NCI-H146 treated with DMSO at 0.1 percent for 48 hours (cell line): ENCODE measurements around the gene RHBDF1.

ENCODE experiments used
- DNase-seq: peaks from one replicate; lab custom pipeline; 2025; ENCODE audit not compliant: unreplicated experiment; lab: John Stamatoyannopoulos, UW

Gene RHBDF1, protein sequence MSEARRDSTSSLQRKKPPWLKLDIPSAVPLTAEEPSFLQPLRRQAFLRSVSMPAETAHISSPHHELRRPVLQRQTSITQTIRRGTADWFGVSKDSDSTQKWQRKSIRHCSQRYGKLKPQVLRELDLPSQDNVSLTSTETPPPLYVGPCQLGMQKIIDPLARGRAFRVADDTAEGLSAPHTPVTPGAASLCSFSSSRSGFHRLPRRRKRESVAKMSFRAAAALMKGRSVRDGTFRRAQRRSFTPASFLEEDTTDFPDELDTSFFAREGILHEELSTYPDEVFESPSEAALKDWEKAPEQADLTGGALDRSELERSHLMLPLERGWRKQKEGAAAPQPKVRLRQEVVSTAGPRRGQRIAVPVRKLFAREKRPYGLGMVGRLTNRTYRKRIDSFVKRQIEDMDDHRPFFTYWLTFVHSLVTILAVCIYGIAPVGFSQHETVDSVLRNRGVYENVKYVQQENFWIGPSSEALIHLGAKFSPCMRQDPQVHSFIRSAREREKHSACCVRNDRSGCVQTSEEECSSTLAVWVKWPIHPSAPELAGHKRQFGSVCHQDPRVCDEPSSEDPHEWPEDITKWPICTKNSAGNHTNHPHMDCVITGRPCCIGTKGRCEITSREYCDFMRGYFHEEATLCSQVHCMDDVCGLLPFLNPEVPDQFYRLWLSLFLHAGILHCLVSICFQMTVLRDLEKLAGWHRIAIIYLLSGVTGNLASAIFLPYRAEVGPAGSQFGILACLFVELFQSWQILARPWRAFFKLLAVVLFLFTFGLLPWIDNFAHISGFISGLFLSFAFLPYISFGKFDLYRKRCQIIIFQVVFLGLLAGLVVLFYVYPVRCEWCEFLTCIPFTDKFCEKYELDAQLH

DNA sequence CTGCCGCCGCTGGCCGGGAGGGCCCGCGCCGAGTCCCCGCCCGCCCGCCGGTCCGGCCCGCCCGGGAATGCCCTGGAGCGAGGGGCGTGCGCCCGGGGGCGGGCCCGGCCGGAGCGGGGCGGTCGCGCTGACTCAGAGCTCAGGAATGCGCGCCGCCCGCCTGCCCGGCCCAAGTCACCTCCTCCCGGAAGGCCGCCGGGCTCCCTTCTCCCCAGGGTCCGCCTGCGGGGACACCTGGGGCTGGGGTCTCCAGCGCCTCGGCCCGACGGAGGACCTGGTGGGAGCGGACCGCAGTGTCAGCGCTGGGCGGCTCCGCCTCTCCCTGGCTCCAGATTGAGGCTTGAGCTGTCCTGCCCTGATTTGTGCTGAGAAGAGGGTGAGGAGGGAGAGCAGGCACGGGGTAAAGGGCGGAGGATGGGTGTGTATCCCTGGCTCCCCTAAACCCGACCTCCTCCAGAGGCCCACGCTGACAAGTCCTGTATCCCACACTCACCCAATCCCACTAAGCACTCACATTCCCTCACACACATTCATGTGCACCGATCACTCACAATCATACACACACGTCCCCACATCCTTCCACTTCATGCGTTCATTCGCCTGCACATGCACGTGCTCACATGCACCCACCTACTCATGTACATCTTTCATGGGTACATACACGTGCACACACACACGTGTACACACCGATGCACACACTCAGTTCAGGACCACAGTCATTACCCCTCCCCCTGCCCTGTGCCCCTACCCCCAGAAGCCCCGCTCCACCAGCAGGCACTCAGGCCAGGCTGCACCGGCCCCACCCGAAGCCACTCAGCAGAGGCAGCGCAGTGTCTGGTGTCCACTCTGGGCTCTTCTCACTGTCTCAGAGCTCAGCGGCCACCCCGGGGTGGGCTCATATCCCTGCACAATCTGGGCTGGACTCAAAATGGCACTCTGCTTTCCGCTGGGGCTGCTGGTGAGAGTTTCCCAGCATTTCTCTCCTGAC, at the start of gene RHBDF1:
Gene RHBDF1 (minus strand): TSS at position 71 of the 988 bp plus-strand sequence. CDS start 7,616 bp downstream, outside the sequence.
- DNase-seq = no peak

DNA sequence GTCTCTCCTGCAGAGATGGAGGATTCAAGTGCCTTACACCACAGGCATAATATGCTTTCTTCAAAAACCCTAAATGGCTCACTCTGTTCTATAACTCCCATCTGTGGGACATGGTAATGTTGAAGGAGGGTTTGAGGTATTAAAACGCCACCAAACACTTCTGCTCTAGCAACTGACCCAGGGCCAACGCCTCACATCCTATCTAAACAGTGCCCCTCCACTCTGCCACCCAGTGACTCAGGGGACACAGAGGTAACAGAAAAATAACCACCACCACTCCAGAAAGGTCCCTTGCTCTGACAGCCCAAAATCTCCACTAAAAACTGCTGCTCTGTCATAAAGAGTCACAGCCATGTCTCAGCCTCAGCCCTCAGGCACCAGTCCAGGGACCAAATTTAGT, 48.3 kb upstream of the RHBDF1 start:
- DNase-seq = no peak

DNA sequence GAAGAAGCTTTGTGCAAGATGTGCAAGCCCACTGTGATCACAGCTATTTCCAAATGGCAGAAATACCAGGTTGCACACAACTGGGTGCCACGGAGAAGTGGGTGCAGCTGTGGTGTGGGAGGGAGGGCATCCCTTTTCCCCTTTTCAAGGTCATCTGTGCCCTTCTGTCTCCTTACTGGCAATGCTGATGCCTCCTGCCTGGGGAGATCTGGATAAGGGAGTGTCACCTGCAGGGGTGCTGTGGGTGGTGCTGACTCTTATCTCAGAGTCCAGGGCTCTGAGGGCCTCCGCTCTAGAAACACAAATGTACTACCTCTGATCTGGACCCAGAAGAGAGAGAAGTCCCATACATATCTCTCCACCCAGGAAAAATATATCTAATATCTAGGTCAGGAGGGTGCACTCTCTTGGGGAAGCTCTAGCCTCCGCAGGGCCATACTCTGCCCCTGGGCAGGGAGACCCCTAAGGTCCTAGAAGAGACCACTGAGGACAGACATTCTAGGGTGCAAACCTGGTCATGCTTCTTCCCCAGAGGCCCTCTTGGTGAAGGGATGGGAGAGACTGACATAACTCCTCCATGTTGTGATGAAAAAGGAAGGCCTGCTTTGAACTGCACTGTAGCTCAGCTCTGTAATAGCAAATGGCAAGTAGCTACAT, 47.5 kb upstream of the RHBDF1 start:
- no peak for DNase-seq

DNA sequence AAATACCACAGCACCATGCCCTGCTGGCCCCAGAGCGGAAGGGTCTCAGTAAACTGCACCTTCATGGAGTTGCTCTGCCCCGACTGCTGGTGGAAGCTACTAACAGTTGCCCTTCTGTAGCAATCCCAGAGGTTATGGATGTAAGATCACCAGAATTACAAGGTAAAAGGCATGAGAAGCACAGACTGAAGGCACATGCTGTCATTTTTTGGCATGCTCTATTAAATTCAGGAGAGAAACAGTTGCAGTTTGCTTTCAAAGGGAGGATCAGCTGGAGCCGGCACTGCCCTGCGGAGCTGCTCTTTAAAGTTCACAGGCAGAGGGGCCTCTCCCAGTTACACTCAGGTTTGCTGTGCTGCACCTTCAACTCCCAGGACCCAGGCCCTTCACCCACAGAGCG, 46.9 kb upstream of the RHBDF1 start:
- no peak for DNase-seq

DNA sequence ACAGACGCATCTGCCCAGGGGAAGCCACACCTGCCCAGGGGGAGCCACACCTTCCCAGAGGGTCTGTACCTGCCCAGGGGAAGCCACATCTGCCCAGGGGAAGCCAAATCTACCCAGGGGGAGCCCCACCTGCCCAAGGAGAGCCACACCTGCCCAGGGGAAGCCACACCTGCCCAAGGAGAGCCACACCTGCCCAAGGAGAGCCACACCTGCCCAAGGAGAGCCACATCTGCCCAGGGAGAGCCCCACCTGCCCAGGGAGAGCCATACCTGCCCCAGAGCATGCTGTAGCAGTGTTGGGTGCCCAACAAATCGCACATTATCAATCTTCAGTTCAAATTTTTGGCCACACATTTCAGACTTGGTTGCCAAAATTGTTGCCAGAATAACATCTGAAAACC, 46.4 kb upstream of the RHBDF1 start:
- DNase-seq = no peak

DNA sequence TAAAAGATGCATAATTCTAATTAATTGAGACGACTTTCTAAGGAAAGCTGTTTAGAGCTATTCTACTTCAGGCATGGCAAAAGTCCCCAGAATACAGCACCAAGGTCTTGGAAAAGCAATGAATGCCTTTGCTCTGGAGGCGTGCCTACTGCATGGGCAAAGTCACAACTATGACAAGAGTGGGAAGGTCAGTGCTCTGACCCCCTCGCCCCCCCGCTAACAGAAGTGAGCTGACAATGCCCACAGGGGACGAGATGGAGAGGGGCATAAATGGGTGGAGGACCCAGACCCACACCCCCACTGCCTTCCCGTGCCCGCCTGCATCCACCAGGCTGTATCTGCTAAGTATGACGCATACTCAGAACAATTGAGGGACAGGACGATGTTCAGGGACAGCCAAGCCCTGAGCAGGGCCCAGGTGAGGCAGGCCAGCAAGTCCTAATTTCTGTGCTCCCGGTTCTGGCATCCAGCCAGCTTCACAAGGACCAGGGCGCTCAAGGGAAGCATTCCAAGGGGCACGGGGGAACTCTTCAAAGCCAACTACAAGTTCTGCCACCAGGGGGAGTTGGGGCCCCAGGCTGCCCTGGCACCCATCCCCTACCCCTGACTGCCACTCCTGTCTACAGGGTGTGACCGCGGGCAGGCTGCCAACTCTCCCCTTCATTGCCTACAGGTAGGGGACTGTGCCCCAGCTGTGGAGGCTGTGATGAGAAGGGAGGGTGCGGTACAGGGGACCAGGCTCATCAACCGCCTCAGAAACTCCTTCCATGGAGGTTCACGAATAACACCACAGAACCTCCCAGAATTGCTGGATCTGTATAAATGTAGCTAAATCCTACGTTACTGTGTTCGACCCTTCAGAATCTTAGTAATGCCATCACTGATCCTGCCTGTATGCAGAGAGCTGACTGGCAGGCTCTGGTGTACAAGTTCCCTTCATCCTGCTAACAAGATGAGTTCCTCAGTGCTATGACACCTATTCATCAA, 45.2 kb upstream of the RHBDF1 start:
- DNase-seq = peak; percentile 44

DNA sequence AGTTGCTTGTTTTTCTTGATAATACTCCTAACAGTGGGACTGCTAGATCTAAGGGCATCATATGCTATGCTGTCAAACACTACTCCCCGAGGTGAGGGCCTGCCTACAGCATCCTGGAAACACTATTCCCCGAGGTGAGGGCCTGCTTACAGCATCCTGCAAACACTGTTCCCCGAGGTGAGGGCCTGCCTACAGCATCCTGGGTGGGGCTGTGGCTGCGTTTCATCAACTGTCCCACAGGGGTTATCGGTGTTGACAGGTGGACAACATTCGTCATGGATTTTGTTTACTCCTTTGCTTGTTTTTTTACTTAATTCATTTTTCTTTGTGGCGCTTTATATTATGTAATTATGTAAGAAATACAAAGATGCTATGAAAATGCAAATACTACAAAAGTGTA, 43.6 kb upstream of the RHBDF1 start:
- DNase-seq = no peak

DNA sequence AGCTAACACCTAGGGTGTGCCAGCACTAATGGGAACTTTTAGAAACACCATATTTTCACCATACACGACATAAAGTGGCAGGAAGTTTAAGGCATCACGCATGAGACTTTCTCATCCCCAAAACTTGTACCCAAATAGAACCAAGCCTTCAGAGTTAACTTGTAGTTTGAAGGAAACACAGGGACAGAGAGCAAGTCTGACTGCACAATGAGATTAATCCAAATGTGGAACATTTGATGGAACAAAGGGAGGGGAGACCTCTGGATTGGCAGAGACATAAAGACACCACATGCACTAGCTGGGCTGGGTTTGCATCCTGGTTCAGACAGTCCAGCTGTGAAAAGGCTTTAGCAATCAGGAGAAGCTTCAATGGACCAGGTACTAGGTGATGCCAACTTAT, 41.9 kb upstream of the RHBDF1 start:
- DNase-seq = no peak

DNA sequence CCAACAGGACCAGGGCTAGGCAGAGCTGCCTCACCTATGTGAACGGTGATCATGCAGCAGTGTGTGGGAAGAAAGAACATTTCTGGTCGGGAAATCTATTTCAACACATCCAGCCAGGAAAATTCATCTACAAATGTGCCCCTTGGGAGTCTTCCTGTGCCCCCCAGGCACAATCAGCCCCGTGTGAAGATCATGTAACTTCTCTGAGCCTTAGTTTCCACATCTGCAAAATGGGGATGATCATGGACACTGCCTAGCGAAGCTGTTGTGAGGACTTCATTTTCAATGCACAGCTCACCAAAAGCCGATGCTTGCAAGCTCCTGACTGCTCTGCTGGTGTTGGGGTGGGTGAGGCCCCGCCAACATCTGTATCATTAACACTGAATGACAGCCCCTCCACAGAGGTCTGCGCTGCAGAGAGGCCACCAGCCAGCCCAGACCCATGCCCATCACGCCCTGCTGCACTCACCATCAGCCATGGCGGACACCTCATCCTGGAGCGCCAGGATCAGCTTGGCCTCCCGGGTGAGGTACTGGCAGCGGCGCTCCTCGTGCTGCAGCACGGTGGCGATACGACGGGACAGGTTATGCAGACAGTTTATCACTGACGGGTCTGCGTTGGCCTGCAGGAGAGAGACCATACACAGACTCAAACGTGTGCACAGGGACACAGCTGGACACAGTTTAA, 39.9 kb upstream of the RHBDF1 start:
- no peak for DNase-seq

DNA sequence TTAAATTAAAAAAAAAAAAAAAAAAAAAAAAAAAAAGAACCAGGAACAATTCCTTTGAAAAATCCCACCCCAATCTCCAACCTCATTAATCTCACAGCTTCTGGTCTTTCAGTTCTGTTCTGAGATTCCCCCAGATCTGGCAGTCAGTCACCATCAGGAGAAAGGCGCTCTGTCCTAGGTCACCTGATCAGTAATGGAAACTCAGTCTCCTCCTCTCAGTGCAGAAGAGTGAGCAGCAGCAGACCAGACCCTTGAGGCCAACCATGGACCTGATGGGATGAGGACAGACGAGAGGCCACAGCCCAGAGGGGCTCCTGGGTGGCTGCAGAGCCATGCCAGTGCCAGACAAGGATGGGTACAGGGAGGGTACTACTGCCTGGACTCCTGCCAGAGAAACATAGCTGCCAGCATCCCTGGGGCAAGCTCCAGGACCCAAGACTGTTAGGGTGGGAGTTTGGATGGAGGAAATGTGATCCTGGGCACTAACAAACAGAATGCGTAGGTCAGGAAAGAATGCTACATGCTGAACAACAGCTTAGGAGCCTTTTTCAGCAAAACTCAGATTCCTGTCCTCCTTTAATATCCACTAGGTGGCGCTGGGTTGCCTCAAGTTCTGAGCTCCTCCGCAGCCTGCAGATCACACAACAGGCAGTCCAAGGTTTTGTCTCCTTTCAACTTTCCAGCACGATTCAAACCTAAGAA, 34.3 kb upstream of the RHBDF1 start:
- peak; percentile 75 for DNase-seq

DNA sequence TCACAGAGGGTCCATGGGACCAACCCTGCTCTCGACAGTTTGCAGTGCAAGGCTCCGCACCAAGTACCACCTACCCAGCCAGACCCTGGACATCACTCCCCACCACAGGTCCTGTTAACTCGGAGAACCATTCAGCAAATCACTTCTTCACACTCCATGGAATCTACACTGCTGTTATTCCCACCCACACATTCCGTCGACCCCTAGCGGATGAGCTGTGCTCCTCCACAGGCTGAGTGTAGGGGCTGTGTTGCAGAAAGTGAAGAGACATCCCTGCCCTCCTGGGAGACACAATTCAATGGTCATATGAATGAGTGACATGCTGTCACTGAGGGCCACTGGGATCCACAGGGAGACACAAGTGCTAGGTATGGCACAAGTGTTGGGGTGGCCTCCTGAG, 33.1 kb upstream of the RHBDF1 start:
- no peak for DNase-seq

DNA sequence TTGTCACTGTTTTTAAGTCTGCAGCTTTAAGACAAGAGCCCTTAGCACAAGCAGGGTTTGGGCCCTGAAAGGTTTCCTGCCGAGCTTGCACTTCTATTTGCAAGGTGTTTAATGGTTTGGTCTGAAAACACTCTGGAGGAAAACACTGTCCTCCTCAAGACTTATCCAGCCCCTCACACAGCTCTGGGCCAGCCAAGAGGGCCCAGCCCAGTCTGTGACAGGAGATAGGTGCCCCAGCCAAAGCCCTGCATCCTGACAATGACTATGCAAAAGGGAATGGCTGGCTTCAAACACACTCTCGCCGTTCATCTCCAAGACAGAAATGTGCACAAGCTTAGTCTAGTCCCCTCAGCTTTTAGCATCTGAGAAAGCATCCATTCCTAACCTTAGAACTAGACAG, 32.5 kb upstream of the RHBDF1 start:
- no peak for DNase-seq

DNA sequence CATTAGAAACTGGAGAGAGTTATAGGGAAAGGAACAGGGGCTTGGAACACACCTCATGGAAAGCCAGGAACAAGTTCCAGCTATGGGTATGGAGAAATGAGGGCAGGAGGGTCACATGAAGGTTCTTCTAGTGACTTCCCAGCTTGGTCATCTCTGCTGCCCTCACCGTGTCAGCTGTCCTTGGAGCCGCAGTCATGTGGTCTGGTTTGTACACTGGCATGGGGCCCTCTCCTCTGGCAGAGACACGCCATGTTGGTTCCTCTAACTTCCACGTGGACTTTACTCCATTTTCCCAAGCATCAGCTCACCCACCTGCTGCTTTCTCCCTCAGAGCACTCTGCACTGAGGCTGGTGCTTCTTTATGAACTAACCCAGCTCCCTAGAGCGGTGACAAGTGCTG, 31.9 kb upstream of the RHBDF1 start:
- no peak for DNase-seq

DNA sequence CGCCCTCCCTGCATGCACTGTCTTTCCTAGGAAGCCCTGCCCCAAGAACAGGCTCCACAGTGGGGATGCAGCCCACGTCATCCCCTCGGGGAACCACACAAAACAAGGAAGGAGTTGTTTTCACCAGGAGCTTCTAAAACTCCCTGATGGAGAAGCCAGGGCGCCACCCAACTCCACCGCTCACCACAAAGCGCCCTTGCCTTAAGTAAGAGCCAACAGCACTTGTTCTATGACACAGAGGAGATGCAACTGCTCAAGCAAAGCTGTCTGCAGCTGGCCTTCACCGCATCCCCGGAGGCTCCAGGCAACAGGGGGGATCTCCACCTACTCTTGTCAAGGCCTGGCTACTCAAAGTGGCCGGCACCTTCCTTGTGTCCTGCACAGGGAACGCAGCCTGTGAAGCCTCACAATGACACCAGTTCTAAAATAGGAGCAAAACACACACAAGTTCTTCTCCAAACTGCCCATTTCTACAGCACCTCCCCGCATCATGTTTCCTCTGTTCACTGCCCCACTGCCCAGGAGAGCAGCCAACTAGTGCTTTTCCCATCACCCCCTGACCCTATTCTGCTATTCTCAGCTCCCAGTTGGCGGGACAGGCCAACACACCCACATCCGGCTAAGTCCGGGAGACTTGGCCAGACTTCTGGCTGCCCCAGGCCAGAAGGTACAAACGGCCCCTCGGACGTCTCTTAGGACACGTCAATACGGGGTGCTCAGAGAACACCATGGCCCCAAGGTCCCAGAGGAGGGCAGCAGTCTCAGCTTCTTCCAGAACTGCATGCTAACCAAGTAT, 29.8 kb upstream of the RHBDF1 start:
- no peak for DNase-seq

DNA sequence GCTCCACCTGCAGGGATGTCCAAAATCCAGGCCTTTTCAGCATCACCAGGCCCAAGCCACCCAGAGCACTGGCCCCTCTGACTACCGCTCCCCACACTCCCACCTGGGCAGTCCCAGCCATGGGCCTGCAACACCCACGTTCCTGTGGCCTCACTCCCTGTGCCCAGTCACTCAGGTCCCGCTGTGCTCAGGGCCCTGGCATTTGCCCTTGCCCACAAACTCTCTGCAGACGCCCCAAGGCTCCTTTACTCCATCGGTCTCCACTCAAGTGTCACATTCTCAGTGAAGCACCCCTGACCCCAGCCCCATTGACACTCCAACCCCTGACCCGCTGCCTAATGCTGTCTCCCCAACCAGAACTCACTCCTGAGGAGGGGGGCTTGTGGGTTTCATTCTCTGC, 29.2 kb upstream of the RHBDF1 start:
- DNase-seq = no peak

DNA sequence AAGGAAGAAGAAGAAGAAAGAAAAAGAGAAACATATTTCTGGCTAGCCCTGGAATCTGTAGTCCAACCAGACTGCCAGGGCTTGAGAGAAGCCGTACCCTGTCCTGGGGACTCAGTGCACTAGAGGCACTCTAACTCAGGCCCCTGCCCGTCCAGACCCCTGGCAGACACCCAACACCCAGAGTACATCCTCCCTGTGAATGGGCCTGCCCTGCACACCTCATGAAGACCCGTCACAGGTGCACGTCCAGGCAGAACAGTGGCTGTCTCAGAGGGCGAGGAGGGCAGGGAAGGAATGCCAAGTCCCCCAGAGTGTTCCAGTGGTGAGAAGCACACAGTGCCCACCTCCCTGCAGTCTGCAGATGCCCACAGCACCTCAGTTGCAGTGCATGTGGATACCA, 28.6 kb upstream of the RHBDF1 start:
- DNase-seq = no peak

DNA sequence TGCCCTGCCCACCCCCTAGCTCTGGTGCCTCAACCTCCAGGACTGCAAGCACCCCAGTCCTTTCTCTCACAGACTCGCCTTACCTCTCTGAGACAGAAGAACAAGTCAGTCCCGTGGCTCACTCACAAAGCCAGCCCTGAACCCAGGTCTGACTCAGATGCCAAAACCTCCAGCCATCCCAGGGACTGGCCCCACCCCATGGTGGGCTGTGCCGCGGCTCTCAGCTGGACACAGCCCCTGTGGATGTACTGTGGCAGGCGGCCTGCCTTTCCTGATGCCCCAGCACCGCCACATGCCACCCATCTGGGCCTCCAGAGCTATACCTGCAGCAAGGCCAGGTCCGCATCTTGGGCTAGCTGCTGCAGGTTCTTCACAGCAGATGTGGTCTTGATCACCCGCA, 25.4 kb upstream of the RHBDF1 start:
- no peak for DNase-seq
